Adrenal gland (tissue), 5 donors: ENCODE data around the gene GPR142.

ENCODE experiments used
- CTCF ChIP-seq, 6 experiments: fragments of 450-650 bp in 4 of 6; fragments of 200-600 bp in 2 of 6; sonication (generic) in 1 of 6; IDR thresholded peaks; 1 replicate in 5 of 6; 2 replicates in 1 of 6; pipeline versions ENCODE4 v1.5.1 to v1.8.0; 2016 to 2021; ENCODE audit warnings: antibody characterized with exemption in 6 of 6, mild to moderate bottlenecking in 2 of 6, moderate library complexity in 1 of 6
- POLR2A ChIP-seq, 2 donors: fragments of 450-650 bp; IDR thresholded peaks; one replicate each; pipeline ENCODE4 v1.6.1; 2017; ENCODE audit warnings: antibody characterized with exemption in 2 of 2, mild to moderate bottlenecking in 2 of 2, moderate library complexity in 1 of 2
- donor health status: DM: no; HTN: no; CAD: no.

- TF ChIP-seq POLR2A (IDR thresholded peaks at IDR 0.05) = no peak
- no peak for TF ChIP-seq CTCF (IDR thresholded peaks at IDR 0.05)
These were observed 23.6 kb upstream of the GPR142 start for GRCh38 chr17:74343526-74344284.
